ENCODE measurements around the gene CTBP1.

CTBP1 gene

DNA sequence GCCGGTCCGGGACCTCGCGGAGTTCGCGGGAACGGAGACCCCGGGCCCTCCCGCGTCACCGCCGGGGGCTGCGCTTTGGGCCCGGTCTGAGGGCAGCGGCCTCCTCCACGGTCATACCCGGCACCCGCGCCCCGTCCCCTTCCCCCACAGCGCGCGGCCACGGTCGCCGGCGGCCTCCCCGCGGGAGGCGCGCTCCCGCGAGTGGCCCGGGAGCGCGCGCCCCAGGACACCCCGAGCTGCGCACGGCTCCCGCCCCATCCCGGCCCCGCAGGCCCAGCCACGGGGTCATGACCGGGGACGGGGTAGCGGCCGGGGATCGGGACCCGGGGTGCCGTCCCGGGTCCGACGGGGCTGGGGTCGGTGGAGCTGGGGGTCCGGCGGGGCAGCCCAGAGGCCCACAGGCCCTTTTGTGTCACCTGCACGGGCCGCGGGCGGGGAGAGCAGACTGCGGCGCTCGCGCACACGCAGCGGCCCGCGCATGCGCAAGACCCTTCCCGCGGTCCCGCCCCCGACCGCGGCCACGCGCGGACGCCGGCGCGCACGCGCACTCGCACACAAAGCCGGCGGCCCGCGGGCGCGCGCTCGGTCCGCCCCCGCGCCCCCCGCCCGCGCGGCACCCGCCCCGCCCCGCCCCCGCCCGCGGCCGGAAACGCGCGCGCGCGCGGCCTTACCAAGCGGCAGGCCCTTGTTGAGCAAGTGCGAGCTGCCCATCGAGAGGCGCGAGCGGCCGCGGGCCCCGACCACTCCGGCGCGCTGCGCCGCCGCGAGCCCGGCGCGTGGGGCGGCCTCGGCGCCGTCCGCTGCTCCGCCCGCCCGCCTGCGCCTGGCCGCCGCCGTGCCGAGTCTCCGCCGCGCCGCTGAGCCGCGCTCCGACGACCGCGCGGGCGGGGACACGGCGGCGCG lies at the start of gene CTBP1:
Gene CTBP1, minus strand, starts transcription at position 886 of the 903 bp plus-strand sequence. CDS start 7,799 bp downstream, outside the sequence.
- peaks cover 0 to 2% (median 0%) of the 10 kb centered on the region in 5 donors for H3K9me3 ChIP-seq (ENCODE audit: control insufficient read depth in 5 of 5, low read length in 5 of 5)
- H3K4me1 ChIP-seq (ENCODE audit: control insufficient read depth in 5 of 5, insufficient read depth in 5 of 5, low read length in 5 of 5), result peaks cover 18 to 63% (median 58%) of the 10 kb centered on the region in 5 donors
- H3K9ac ChIP-seq (ENCODE audit: low read length in 5 of 5), result peak within 1 kb of the TSS; percentile 56 to 86 (median 81)
- H3K27ac ChIP-seq (ENCODE audit: low read depth, low read length), result peak within 1 kb of the TSS; percentile 93
- peak within 1 kb of the TSS; percentile 59 to 82 (median 78) for H3K4me3 ChIP-seq (ENCODE audit: low read depth in 1 of 5, low read length in 5 of 5)
- no peaks in the 10 kb centered on the region for H3K27me3 ChIP-seq (ENCODE audit: control insufficient read depth in 5 of 5, insufficient read depth in 4 of 5, low read length in 5 of 5)
- peaks cover 0 to 12% (median 4%) of the 10 kb centered on the region in 5 donors for H3K36me3 ChIP-seq (ENCODE audit: control insufficient read depth in 5 of 5, insufficient read depth in 5 of 5, low read length in 5 of 5)

DNA sequence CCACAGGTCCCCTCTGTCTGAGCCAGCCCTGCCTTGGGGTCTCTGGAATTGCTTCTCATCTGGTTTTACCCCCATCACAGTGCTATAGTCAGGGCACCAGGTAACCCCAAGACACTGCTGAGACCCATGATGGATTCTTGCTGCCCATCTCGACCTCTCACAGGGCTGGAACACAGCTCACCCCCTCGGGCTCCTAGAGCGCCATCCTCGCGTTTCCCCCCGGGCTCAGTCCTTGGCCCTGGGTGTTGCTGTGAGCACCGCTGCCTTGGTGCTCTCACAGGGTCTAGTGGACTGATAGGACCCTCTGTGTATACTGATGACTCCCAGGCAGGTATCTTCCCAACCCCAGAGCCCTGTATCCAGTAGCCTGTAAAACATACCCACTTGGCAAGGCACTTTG lies 49.5 kb upstream of the CTBP1 start:
- Histone ChIP-seq H3K4me3 (ENCODE audit: low read depth in 1 of 5, low read length in 5 of 5) (no peak overlapping the region), H3K27me3 (ENCODE audit: control insufficient read depth in 5 of 5, insufficient read depth in 4 of 5, low read length in 5 of 5) (no peaks in the 10 kb centered on the region), H3K9ac (ENCODE audit: low read length in 5 of 5) (no peak overlapping the region), H3K36me3 (ENCODE audit: control insufficient read depth in 5 of 5, insufficient read depth in 5 of 5, low read length in 5 of 5) (peaks cover 0 to 54% (median 40%) of the 10 kb centered on the region in 5 donors), H3K9me3 (ENCODE audit: control insufficient read depth in 5 of 5, low read length in 5 of 5) (no peaks in the 10 kb centered on the region), H3K27ac (ENCODE audit: low read depth, low read length) (no peak overlapping the region), H3K4me1 (ENCODE audit: control insufficient read depth in 5 of 5, insufficient read depth in 5 of 5, low read length in 5 of 5) (peaks cover 0 to 27% (median 18%) of the 10 kb centered on the region in 5 donors)

DNA sequence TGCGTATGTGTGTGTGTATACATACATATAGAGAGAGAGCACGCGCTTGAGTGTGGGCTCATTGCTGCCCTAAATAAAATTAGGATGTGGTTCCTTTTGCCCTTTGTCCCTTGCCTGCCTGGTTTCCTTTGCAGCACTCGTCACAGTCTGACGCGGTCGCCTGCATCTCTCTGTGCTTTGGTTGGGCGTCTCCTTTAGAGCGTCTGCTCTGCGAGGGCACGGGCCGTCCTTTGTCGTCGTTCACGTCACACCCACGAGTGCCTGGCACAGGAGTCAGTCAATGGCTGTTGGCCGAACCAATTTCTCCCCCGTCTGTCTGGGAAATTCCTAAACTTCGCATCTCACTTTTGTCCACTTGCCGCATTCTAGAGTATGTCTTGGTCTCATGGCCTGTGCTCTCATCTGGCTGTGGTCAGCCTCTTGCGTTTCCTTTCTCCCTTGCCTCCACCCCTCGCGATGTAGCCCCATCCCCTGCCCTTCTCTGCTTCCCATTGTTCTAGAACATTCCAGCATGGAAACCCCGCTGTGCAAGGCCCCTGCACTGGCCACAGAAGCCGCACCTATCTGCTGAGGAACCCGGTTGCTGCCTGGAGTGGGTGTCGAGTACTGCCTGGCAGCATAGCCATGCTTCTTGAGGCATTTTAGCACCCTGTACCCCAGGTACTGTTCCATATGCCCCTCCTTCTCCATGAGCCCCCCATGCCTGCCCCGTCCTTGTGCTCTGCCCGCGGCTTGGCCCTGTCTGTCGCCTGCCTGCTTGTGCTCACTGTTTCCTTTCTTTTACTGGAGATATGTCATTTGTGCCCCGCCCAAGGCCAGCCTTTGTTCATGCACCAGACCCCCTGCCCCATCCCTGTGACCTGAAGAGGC lies 48.8 kb upstream of the CTBP1 start:
- H3K4me3 ChIP-seq (ENCODE audit: low read depth in 1 of 5, low read length in 5 of 5), result no peak overlapping the region
- no peaks in the 10 kb centered on the region for H3K27me3 ChIP-seq (ENCODE audit: control insufficient read depth in 5 of 5, insufficient read depth in 4 of 5, low read length in 5 of 5)
- no peak overlapping the region for H3K27ac ChIP-seq (ENCODE audit: low read depth, low read length)
- H3K36me3 ChIP-seq (ENCODE audit: control insufficient read depth in 5 of 5, insufficient read depth in 5 of 5, low read length in 5 of 5), result peaks cover 0 to 54% (median 39%) of the 10 kb centered on the region in 5 donors
- no peaks in the 10 kb centered on the region for H3K9me3 ChIP-seq (ENCODE audit: control insufficient read depth in 5 of 5, low read length in 5 of 5)
- no peak overlapping the region for H3K9ac ChIP-seq (ENCODE audit: low read length in 5 of 5)
- H3K4me1 ChIP-seq (ENCODE audit: control insufficient read depth in 5 of 5, insufficient read depth in 5 of 5, low read length in 5 of 5), result peaks cover 0 to 28% (median 20%) of the 10 kb centered on the region in 5 donors

DNA sequence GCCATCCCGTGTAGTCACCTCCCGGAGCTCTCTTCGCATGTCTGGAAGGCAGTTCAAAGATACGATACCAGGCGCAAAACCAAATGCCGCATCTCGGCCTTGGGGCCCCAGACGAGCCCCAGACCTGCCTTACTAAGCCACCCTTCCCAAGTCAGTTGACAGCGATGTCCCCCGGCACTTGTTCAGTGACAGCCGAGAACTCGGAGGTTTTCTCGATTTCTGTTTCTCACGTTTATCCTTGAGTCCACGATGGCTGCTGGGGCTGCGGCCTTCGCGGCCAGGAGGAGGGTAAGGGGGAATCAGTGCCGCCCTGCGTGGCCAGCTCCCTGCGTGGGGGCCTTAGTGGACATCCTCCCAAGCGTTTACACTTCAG lies 48.1 kb upstream of the CTBP1 start:
- H3K4me3 ChIP-seq (ENCODE audit: low read depth in 1 of 5, low read length in 5 of 5), result no peak overlapping the region
- H3K27me3 ChIP-seq (ENCODE audit: control insufficient read depth in 5 of 5, insufficient read depth in 4 of 5, low read length in 5 of 5), result no peaks in the 10 kb centered on the region
- peaks cover 0 to 35% (median 24%) of the 10 kb centered on the region in 5 donors for H3K4me1 ChIP-seq (ENCODE audit: control insufficient read depth in 5 of 5, insufficient read depth in 5 of 5, low read length in 5 of 5)
- H3K36me3 ChIP-seq (ENCODE audit: control insufficient read depth in 5 of 5, insufficient read depth in 5 of 5, low read length in 5 of 5), result peaks cover 0 to 54% (median 39%) of the 10 kb centered on the region in 5 donors
- no peak overlapping the region for H3K27ac ChIP-seq (ENCODE audit: low read depth, low read length)
- no peak overlapping the region for H3K9ac ChIP-seq (ENCODE audit: low read length in 5 of 5)
- no peaks in the 10 kb centered on the region for H3K9me3 ChIP-seq (ENCODE audit: control insufficient read depth in 5 of 5, low read length in 5 of 5)

DNA sequence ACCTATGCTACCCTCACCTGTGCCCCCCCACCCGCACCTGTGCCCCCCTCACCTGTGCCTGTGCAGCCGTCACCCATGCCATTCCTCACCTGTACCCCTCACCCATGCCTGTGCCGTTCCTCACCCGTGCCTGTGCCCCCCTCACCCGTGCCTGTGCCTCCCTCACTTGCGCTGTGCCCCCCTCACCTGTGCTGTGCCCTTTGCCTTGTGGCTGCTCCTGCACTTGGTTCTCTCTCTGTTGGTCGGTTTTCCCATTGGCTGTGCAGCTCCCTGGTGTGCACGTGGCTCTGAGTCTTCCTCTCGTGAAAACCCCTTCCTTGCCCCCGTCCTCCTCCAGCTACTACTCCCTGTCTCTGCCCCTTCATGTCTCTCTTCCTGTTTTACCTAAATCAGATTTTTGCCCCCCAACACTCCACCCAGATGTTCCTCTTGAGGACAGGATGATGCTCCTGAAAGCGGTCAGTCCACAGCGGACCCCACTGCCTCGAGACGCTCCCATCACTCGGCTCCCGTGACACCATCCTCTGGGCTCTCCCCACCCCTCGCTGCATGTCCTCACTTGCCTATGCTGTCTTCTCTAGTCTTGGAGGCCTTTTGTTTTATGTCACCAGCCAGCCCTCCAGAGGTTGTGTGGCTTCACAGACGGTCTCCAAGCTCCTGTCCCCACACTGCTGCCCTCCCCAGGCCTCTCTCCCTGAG lies 47.5 kb upstream of the CTBP1 start:
- Histone ChIP-seq H3K36me3 (ENCODE audit: control insufficient read depth in 5 of 5, insufficient read depth in 5 of 5, low read length in 5 of 5) (peaks cover 0 to 52% (median 39%) of the 10 kb centered on the region in 5 donors), H3K9me3 (ENCODE audit: control insufficient read depth in 5 of 5, low read length in 5 of 5) (no peaks in the 10 kb centered on the region), H3K4me3 (ENCODE audit: low read depth in 1 of 5, low read length in 5 of 5) (no peak overlapping the region), H3K27ac (ENCODE audit: low read depth, low read length) (no peak overlapping the region), H3K4me1 (ENCODE audit: control insufficient read depth in 5 of 5, insufficient read depth in 5 of 5, low read length in 5 of 5) (peaks cover 0 to 39% (median 29%) of the 10 kb centered on the region in 5 donors), H3K9ac (ENCODE audit: low read length in 5 of 5) (no peak overlapping the region), H3K27me3 (ENCODE audit: control insufficient read depth in 5 of 5, insufficient read depth in 4 of 5, low read length in 5 of 5) (no peaks in the 10 kb centered on the region)

DNA sequence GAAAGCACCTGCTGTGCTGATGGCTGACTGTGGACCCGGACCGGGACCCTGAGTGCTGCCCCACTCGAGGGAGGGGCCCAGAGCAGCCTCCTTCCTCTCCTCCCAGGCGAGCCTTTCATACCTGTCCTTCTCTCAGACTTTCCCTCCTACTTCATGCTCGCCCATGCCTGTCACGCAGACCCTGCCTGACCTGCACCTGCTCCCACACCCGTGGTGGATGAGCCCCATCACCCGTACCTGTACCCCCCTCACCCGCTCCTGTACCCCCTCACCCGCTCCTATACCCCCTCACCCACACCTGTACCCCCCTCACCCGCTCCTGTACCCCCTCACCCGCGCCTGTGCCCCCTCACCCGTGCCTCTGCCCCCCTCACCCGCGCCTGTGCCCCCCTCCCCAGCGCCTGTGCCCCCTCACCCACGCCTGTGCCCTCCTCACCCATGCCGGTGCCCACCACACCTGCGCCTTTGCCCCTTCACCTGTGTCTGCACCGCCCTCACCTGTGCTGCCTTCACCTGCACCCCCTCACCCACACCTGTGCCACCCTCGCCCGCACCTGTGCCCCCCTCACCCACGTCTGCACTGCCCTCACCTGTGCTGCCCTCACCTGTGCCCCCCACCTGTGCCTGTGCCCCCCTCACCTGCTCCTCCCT lies 46.6 kb upstream of the CTBP1 start:
- Histone ChIP-seq H3K4me1 (ENCODE audit: control insufficient read depth in 5 of 5, insufficient read depth in 5 of 5, low read length in 5 of 5) (peaks cover 6 to 44% (median 38%) of the 10 kb centered on the region in 5 donors), H3K9me3 (ENCODE audit: control insufficient read depth in 5 of 5, low read length in 5 of 5) (no peaks in the 10 kb centered on the region), H3K9ac (ENCODE audit: low read length in 5 of 5) (peak overlapping the region in 3 of 5 donors; percentile 6 to 30 (median 18)), H3K4me3 (ENCODE audit: low read depth in 1 of 5, low read length in 5 of 5) (no peak overlapping the region), H3K27ac (ENCODE audit: low read depth, low read length) (no peak overlapping the region), H3K27me3 (ENCODE audit: control insufficient read depth in 5 of 5, insufficient read depth in 4 of 5, low read length in 5 of 5) (no peaks in the 10 kb centered on the region), H3K36me3 (ENCODE audit: control insufficient read depth in 5 of 5, insufficient read depth in 5 of 5, low read length in 5 of 5) (peaks cover 0 to 43% (median 38%) of the 10 kb centered on the region in 5 donors)

DNA sequence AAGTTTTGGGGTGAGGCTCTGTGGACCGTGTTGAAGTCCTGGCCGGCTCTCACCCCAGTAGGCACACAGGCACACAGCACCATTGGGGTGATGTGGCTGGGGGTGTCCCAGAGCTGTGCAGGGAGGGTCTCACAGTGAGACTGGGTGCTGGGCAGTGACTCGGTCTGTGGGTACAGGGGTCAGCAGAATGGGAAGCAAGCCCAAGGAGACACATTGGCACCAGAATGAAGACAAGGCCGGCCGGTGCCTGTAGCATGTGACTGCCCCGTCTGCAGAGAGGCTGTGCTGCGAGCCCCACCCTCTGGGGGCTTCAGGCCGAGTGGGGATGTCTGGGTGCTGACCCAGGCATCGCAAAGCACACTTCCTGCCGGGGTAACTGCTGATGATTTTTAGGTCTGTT lies 46.0 kb upstream of the CTBP1 start:
- Histone ChIP-seq H3K27ac (ENCODE audit: low read depth, low read length) (no peak overlapping the region), H3K9ac (ENCODE audit: low read length in 5 of 5) (peak overlapping the region in 4 of 5 donors; percentile 6 to 51 (median 24)), H3K9me3 (ENCODE audit: control insufficient read depth in 5 of 5, low read length in 5 of 5) (no peaks in the 10 kb centered on the region), H3K4me3 (ENCODE audit: low read depth in 1 of 5, low read length in 5 of 5) (no peak overlapping the region), H3K27me3 (ENCODE audit: control insufficient read depth in 5 of 5, insufficient read depth in 4 of 5, low read length in 5 of 5) (no peaks in the 10 kb centered on the region), H3K36me3 (ENCODE audit: control insufficient read depth in 5 of 5, insufficient read depth in 5 of 5, low read length in 5 of 5) (peaks cover 0 to 36% (median 32%) of the 10 kb centered on the region in 5 donors), H3K4me1 (ENCODE audit: control insufficient read depth in 5 of 5, insufficient read depth in 5 of 5, low read length in 5 of 5) (peaks cover 7 to 47% (median 42%) of the 10 kb centered on the region in 5 donors)

DNA sequence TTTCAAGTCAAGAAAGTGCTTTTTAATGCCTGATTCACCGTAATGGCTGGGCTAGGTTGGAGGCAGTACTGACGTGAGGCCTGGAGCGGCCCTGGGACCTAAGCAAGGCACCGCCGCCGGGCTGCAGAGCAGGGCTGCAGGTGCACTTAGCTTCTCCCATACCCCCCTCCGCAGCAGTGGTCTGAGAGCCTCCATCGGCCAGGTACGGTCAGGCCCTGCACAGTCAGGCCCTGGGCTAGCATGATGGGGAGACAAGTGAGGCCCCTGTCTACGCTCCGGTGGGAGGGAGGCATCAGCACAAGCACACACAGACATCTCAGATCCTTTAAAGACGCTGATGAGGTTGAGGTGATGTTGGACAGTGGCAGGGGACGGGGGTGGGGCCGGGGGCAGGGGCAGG lies 45.5 kb upstream of the CTBP1 start:
- Histone ChIP-seq H3K9ac (ENCODE audit: low read length in 5 of 5) (peak overlapping the region in 2 of 5 donors; percentile 21 to 47), H3K27ac (ENCODE audit: low read depth, low read length) (no peak overlapping the region), H3K9me3 (ENCODE audit: control insufficient read depth in 5 of 5, low read length in 5 of 5) (no peaks in the 10 kb centered on the region), H3K4me1 (ENCODE audit: control insufficient read depth in 5 of 5, insufficient read depth in 5 of 5, low read length in 5 of 5) (peaks cover 7 to 47% (median 42%) of the 10 kb centered on the region in 5 donors), H3K4me3 (ENCODE audit: low read depth in 1 of 5, low read length in 5 of 5) (no peak overlapping the region), H3K27me3 (ENCODE audit: control insufficient read depth in 5 of 5, insufficient read depth in 4 of 5, low read length in 5 of 5) (no peaks in the 10 kb centered on the region), H3K36me3 (ENCODE audit: control insufficient read depth in 5 of 5, insufficient read depth in 5 of 5, low read length in 5 of 5) (peaks cover 0 to 32% (median 29%) of the 10 kb centered on the region in 5 donors)

DNA sequence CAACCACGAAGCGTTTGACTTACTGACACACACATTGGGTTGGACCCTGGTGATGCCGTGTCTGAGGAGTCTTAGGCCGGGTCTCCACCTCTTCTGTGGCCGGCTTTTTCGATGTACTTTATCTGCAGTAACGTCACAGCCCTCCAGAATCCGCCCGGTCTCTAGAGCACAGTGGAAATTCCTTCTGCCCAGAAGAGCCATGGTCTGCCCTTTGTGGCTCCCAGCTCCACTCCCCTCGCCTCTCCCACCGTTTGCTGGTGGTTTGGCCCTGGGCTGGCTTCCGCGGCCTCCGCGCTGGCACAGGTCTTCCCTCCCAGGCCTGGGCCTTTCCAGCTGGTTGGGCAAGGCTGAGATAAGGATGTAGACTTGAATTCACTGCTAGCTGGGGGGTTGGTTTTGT lies 45.1 kb upstream of the CTBP1 start:
- Histone ChIP-seq H3K27ac (ENCODE audit: low read depth, low read length) (no peak overlapping the region), H3K4me3 (ENCODE audit: low read depth in 1 of 5, low read length in 5 of 5) (no peak overlapping the region), H3K4me1 (ENCODE audit: control insufficient read depth in 5 of 5, insufficient read depth in 5 of 5, low read length in 5 of 5) (peaks cover 7 to 52% (median 46%) of the 10 kb centered on the region in 5 donors), H3K9ac (ENCODE audit: low read length in 5 of 5) (peak overlapping the region in 3 of 5 donors; percentile 18 to 47 (median 21)), H3K27me3 (ENCODE audit: control insufficient read depth in 5 of 5, insufficient read depth in 4 of 5, low read length in 5 of 5) (no peaks in the 10 kb centered on the region), H3K36me3 (ENCODE audit: control insufficient read depth in 5 of 5, insufficient read depth in 5 of 5, low read length in 5 of 5) (peaks cover 0 to 27% (median 25%) of the 10 kb centered on the region in 5 donors), H3K9me3 (ENCODE audit: control insufficient read depth in 5 of 5, low read length in 5 of 5) (no peaks in the 10 kb centered on the region)

All from subcutaneous abdominal adipose tissue (tissue), 5 donors.